ENCODE results near the gene CCSER2.

Gene CCSER2

DNA sequence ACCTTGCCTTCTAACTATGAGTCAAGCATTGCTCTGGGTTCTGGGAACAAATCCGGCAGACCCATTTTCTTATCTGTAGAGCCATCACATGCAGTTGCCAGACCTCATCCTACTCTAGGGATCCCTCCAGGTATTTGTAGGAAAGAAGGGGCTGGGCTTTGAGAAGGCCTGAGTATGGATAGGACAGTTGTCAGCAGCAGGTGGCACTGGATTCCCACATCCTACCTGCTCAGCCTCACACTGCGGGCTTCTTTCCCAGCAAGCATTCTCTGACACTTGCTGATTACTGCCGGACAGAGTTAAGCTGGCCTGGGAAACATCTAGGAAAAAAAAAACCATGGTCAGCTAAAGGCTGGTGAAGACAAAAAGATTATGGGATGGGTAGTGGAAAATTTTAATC is 224.1 kb downstream of the CCSER2 start (continued):
- TF ChIP-seq, protein P1, sequence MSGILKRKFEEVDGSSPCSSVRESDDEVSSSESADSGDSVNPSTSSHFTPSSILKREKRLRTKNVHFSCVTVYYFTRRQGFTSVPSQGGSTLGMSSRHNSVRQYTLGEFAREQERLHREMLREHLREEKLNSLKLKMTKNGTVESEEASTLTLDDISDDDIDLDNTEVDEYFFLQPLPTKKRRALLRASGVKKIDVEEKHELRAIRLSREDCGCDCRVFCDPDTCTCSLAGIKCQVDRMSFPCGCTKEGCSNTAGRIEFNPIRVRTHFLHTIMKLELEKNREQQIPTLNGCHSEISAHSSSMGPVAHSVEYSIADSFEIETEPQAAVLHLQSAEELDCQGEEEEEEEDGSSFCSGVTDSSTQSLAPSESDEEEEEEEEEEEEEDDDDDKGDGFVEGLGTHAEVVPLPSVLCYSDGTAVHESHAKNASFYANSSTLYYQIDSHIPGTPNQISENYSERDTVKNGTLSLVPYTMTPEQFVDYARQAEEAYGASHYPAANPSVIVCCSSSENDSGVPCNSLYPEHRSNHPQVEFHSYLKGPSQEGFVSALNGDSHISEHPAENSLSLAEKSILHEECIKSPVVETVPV (CRISPR knock-in tag; IDR thresholded peaks at IDR 0.05): no peak
- no peak for TF ChIP-seq ZNF565 (CRISPR knock-in tag; conservative IDR thresholded peaks at IDR 0.05; ENCODE audit: low read depth)
- no peak for TF ChIP-seq ZNF8 (CRISPR knock-in tag; IDR thresholded peaks at IDR 0.05)
- TF ChIP-seq SNAI2 (CRISPR knock-in tag; IDR thresholded peaks at IDR 0.05): no peak

DNA sequence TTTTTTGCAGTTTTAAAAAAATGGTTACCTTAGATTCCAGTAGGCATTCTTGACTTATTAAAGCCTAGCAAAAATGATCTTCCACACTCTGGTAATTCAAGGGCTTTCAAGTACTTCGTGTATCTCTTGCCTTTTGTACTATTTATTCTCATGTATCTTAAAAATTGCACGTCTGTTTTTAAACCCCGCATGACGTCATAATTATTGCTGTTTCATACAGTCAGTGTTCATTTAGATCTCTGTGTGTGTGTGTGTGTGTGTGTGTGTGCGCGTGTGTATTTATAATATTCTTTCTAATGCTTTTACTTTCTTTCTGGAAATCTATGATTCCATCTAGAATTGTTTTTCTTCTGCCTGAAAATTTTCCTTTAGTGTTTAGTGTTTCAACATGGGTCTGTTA is 234.2 kb downstream of the CCSER2 start:
- TF ChIP-seq OSR1 (CRISPR knock-in tag; IDR thresholded peaks at IDR 0.05): no peak
- TF ChIP-seq, protein P2, sequence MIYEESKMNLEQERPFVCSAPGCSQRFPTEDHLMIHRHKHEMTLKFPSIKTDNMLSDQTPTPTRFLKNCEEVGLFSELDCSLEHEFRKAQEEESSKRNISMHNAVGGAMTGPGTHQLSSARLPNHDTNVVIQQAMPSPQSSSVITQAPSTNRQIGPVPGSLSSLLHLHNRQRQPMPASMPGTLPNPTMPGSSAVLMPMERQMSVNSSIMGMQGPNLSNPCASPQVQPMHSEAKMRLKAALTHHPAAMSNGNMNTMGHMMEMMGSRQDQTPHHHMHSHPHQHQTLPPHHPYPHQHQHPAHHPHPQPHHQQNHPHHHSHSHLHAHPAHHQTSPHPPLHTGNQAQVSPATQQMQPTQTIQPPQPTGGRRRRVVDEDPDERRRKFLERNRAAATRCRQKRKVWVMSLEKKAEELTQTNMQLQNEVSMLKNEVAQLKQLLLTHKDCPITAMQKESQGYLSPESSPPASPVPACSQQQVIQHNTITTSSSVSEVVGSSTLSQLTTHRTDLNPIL (CRISPR knock-in tag; IDR thresholded peaks at IDR 0.05; ENCODE audit: low read depth): no peak
- TF ChIP-seq ZNF8 (CRISPR knock-in tag; IDR thresholded peaks at IDR 0.05): no peak
- TF ChIP-seq GLIS3 (CRISPR knock-in tag; IDR thresholded peaks at IDR 0.05): no peak
- TF ChIP-seq TOX (CRISPR knock-in tag; IDR thresholded peaks at IDR 0.05; ENCODE audit: borderline replicate concordance): no peak
- TF ChIP-seq CSDC2 (CRISPR knock-in tag; IDR thresholded peaks at IDR 0.05): no peak
- TF ChIP-seq, protein P3, sequence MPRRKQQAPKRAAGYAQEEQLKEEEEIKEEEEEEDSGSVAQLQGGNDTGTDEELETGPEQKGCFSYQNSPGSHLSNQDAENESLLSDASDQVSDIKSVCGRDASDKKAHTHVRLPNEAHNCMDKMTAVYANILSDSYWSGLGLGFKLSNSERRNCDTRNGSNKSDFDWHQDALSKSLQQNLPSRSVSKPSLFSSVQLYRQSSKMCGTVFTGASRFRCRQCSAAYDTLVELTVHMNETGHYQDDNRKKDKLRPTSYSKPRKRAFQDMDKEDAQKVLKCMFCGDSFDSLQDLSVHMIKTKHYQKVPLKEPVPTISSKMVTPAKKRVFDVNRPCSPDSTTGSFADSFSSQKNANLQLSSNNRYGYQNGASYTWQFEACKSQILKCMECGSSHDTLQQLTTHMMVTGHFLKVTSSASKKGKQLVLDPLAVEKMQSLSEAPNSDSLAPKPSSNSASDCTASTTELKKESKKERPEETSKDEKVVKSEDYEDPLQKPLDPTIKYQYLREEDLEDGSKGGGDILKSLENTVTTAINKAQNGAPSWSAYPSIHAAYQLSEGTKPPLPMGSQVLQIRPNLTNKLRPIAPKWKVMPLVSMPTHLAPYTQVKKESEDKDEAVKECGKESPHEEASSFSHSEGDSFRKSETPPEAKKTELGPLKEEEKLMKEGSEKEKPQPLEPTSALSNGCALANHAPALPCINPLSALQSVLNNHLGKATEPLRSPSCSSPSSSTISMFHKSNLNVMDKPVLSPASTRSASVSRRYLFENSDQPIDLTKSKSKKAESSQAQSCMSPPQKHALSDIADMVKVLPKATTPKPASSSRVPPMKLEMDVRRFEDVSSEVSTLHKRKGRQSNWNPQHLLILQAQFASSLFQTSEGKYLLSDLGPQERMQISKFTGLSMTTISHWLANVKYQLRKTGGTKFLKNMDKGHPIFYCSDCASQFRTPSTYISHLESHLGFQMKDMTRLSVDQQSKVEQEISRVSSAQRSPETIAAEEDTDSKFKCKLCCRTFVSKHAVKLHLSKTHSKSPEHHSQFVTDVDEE (CRISPR knock-in tag; IDR thresholded peaks at IDR 0.05): no peak
- TF ChIP-seq ZC3H10 (CRISPR knock-in tag; IDR thresholded peaks at IDR 0.05): no peak
- no peak for TF ChIP-seq SNAI2 (CRISPR knock-in tag; IDR thresholded peaks at IDR 0.05)
- TF ChIP-seq BACH2 (CRISPR knock-in tag; IDR thresholded peaks at IDR 0.05; ENCODE audit: borderline replicate concordance): no peak
- no peak for TF ChIP-seq ZFP30 (CRISPR knock-in tag; IDR thresholded peaks at IDR 0.05)
- no peak for TF ChIP-seq PPARA (CRISPR knock-in tag; IDR thresholded peaks at IDR 0.05; ENCODE audit: borderline replicate concordance)
- no peak for TF ChIP-seq RARB (CRISPR knock-in tag; IDR thresholded peaks at IDR 0.05)
- TF ChIP-seq ESRRG (CRISPR knock-in tag; IDR thresholded peaks at IDR 0.05): no peak
- TF ChIP-seq, protein P4, sequence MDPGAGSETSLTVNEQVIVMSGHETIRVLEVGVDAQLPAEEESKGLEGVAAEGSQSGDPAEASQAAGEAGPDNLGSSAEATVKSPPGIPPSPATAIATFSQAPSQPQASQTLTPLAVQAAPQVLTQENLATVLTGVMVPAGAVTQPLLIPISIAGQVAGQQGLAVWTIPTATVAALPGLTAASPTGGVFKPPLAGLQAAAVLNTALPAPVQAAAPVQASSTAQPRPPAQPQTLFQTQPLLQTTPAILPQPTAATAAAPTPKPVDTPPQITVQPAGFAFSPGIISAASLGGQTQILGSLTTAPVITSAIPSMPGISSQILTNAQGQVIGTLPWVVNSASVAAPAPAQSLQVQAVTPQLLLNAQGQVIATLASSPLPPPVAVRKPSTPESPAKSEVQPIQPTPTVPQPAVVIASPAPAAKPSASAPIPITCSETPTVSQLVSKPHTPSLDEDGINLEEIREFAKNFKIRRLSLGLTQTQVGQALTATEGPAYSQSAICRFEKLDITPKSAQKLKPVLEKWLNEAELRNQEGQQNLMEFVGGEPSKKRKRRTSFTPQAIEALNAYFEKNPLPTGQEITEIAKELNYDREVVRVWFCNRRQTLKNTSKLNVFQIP (CRISPR knock-in tag; IDR thresholded peaks at IDR 0.05; ENCODE audit: borderline replicate concordance, low read depth): no peak
- TF ChIP-seq, protein P5, sequence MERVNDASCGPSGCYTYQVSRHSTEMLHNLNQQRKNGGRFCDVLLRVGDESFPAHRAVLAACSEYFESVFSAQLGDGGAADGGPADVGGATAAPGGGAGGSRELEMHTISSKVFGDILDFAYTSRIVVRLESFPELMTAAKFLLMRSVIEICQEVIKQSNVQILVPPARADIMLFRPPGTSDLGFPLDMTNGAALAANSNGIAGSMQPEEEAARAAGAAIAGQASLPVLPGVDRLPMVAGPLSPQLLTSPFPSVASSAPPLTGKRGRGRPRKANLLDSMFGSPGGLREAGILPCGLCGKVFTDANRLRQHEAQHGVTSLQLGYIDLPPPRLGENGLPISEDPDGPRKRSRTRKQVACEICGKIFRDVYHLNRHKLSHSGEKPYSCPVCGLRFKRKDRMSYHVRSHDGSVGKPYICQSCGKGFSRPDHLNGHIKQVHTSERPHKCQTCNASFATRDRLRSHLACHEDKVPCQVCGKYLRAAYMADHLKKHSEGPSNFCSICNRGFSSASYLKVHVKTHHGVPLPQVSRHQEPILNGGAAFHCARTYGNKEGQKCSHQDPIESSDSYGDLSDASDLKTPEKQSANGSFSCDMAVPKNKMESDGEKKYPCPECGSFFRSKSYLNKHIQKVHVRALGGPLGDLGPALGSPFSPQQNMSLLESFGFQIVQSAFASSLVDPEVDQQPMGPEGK (CRISPR knock-in tag; IDR thresholded peaks at IDR 0.05; ENCODE audit: borderline replicate concordance): no peak
- TF ChIP-seq ZNF565 (CRISPR knock-in tag; conservative IDR thresholded peaks at IDR 0.05; ENCODE audit: low read depth): no peak
- TF ChIP-seq TCF4 (CRISPR knock-in tag; IDR thresholded peaks at IDR 0.05; ENCODE audit: borderline replicate concordance): no peak
- TF ChIP-seq, protein P1 (CRISPR knock-in tag; IDR thresholded peaks at IDR 0.05): no peak
- ATAC-seq: no peak

DNA sequence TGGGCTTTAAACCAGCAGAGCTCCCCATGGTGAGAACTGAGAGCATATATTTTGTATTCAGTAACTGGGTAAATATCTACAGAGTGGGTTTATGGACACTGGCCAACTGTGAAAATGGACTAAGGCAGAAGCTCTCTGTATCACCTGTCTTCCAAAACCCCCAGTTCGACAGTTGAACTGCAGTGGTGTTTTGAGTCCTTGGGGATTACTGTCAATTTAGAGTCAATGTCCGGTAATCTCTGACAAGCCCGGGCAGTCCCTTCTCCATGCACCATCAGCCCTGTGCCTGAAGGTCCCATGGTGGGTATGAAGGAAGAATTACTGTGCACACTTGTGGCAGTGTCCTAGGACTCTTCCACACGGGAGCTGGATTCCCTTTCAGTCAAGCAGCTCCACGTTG is 235.0 kb downstream of the CCSER2 start:
- ATAC-seq: no peak
- TF ChIP-seq, protein P4 (CRISPR knock-in tag; IDR thresholded peaks at IDR 0.05; ENCODE audit: borderline replicate concordance, low read depth): no peak
- TF ChIP-seq, protein P5 (CRISPR knock-in tag; IDR thresholded peaks at IDR 0.05; ENCODE audit: borderline replicate concordance): no peak
- TF ChIP-seq ZNF8 (CRISPR knock-in tag; IDR thresholded peaks at IDR 0.05): no peak
- TF ChIP-seq TOX (CRISPR knock-in tag; IDR thresholded peaks at IDR 0.05; ENCODE audit: borderline replicate concordance): no peak
- TF ChIP-seq PPARA (CRISPR knock-in tag; IDR thresholded peaks at IDR 0.05; ENCODE audit: borderline replicate concordance): no peak
- no peak for TF ChIP-seq ZFP3 (CRISPR knock-in tag; IDR thresholded peaks at IDR 0.05)
- no peak for TF ChIP-seq ISL1 (CRISPR knock-in tag; IDR thresholded peaks at IDR 0.05)
- no peak for TF ChIP-seq ZNF70 (CRISPR knock-in tag; IDR thresholded peaks at IDR 0.05)
- TF ChIP-seq CSDC2 (CRISPR knock-in tag; IDR thresholded peaks at IDR 0.05): no peak
- TF ChIP-seq, protein P1 (CRISPR knock-in tag; IDR thresholded peaks at IDR 0.05): no peak

Data from SK-N-SH treated with all-trans-retinoic acid at 6 μM for 48 hours (cell line).